ENCODE results near the gene GSTM5.

DNA sequence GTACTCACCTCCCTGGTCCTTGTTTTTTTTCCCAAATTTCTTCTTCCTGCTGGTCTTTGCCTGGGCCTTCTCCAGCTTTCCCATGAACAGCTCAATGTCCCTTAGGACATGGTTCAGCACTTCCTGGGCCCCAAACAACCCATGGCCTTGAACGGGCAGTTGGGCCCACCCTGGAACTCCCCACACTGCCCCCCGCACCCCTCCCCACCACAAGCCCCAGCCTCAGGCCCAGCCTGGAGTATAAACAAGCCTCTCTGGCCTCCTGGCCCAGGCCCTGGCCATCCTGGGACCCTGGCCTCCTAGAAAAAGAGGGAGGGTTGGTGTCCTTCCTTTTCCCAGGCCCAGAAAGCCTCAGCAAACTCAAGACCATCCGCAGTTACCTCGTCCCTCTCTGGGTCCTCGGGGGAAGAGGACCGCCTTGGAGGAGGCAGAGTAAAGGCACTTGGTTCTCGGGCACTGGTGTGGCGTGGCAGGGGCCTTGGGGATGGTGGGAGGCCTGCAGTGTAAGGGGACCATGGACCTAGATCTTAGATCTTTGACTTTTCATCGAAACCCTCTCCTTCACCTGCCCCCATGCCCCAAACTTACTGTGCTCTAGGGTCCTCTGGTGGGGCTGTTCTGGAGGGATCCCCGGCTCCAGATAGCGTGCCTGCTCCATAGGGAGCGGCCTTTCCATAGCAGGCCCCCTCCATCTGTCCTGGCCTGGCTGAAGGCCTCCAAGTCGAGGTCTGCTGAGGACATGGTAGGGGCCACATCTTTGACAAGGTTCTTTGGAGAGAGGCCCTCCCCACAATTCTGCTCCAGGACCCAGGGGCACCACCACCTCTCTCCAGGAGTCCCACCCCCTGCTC is 46.1 kb downstream of the GSTM5 start:
- no peak for TF ChIP-seq POLR2A (IDR thresholded peaks at IDR 0.05)
- TF ChIP-seq, protein P1, sequence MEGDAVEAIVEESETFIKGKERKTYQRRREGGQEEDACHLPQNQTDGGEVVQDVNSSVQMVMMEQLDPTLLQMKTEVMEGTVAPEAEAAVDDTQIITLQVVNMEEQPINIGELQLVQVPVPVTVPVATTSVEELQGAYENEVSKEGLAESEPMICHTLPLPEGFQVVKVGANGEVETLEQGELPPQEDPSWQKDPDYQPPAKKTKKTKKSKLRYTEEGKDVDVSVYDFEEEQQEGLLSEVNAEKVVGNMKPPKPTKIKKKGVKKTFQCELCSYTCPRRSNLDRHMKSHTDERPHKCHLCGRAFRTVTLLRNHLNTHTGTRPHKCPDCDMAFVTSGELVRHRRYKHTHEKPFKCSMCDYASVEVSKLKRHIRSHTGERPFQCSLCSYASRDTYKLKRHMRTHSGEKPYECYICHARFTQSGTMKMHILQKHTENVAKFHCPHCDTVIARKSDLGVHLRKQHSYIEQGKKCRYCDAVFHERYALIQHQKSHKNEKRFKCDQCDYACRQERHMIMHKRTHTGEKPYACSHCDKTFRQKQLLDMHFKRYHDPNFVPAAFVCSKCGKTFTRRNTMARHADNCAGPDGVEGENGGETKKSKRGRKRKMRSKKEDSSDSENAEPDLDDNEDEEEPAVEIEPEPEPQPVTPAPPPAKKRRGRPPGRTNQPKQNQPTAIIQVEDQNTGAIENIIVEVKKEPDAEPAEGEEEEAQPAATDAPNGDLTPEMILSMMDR (IDR thresholded peaks at IDR 0.05), result no peak

Measured in right lobe of liver (tissue), 4 donors.